ENCODE measurements around the gene LMAN2.
"Not testable (repeated sequence)": the region's sequence is repeated elsewhere in the genome, so short reads cannot be mapped to it uniquely, and the experiment has no call there.

LMAN2 gene

DNA sequence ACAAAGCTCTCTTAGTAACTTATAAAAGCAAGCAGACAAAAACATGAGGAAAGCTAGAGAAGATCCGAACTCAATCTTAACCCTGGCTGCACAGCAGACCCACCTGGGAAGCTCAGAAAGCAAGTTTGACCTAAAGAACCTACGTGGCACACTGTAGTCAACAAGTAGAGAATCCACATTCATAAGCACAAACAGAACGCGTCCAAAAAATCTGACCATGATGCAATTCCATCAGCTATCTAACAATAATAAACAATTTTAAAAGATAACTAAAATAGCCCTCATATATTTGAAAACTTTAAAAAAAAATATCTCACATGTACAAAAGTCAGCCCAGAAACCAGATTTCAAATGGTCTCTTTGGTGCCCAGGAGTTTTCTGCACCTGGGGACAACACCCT lies 4.6 kb downstream of the LMAN2 start:
- no peak for DNase-seq (ENCODE audit: low spot score)

DNA sequence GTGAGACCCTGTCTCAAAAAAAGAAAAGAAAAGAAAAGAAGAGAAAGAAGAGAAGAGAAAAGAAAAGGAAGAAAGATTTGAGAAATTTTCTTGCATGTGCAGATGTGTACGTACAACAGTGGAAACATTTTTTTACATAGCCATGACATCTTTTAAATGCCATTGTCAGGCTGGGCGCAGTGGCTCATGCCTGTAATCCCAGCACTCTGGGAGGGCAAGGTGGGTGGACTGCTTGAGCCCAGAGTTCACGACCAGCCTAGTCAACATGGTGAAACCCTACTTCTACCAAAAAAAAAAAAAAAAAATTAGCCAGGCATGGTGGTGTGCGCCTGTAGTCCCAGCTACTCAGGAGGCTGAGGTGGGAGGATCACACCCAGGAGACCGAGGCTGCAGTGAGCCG lies 6.6 kb downstream of the LMAN2 start:
- no peak for DNase-seq (ENCODE audit: low spot score)

DNA sequence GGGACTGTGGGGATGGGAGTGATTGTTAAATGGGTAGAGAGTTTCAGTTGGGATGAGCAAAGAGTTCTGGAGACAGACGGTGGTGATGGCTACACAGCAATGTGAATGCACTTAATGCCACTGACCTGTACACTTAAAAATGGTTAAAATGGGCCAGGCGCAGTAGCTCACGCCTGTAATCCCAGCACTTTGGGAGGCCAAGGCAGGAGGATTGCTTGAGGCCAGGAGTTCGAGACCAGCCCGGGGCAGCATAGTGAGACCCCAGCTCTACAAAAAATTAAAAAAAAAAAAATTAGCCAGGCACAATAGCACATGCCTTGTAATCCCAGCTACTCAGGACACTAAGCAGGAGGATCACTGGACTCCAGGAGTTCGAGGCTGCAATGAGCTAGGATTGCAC lies 7.7 kb downstream of the LMAN2 start:
- no peak for DNase-seq (ENCODE audit: low spot score)

DNA sequence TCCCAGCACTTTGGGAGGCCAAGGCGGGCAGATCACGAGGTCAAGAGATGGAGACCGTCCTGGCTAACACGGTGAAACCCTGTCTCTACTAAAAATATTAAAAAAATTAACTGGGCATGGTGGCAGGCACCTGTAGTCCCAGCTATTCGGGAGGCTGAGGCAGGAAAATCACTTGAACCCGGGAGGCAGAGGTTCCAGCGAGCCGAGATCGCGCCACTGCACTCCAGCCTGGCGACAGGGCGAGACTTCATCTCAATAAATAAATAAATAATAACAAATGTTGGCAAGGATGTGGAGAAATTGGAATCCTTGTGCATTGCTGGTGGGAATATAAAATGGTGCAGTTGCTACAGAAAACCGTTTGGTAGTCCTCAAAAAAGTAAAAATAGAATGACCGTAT lies 8.5 kb downstream of the LMAN2 start:
- DNase-seq (ENCODE audit: low spot score): not testable (repeated sequence)

DNA sequence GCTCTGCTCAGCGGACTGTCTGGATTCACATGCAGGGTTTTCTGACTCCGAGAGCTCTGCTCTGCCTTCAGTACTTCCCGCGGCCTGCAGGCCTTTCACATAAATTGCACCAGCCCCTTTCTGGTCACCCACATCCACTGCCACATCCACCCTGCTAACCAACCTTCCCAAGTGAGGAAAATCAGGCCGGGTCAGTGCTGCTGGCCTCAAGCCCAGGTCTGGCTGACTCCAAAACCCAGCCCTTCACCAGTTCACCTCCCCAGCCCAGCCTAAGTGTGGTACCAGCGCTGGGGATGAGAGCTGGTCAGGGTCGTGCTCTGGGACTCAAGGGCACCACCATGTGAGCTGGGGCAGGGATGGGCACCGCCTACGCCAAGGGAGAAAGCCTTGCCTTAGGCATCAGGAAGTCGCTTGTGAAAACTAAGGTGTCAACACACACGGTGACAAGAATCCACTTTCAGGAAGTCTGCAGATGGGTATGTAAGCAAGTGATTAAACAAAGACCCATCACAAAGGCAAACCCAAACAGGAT lies 12.3 kb downstream of the LMAN2 start:
- DNase-seq (ENCODE audit: low spot score): no peak

DNA sequence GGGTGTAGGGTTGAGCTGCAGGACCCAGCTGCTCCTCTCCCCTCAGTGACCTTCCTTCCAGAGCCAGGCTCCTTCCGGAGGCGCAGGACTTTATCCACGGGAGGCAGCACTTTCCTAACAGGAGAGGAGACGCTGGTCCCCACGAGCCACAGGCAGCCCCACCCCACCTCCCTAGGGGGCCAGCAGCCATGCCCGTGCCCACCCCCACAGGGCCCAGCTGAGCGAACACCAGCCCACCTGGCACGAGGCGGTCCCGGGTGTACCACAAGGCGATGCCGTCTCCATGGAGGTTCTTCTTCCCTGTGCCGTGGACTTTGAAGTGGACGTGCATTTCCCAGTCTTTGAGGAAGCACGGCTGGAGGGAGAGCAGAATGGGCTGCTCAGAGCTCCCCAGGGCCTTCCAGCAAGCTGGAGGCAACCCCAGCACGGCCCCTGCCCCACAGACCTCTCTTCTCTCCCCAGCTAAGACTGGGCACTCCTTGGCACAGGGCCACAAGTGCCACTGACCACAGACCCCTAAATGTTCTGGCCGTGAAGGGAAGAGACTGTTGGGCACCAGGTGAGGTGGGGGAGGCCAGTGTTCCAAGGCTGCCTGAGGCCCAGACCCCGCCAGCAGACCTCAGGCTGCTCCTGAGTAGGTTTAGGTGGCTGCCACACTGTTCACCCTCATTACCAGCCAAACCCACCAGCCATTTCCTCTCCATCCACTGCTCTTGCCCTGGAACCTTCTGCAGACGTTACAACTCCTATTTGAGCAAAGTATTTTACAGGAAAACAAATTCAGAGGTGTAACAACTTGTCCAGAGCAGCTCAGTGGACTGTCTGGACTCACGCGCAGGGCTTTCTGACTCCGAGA lies 13.0 kb downstream of the LMAN2 start:
- no peak for DNase-seq (ENCODE audit: low spot score)

DNA sequence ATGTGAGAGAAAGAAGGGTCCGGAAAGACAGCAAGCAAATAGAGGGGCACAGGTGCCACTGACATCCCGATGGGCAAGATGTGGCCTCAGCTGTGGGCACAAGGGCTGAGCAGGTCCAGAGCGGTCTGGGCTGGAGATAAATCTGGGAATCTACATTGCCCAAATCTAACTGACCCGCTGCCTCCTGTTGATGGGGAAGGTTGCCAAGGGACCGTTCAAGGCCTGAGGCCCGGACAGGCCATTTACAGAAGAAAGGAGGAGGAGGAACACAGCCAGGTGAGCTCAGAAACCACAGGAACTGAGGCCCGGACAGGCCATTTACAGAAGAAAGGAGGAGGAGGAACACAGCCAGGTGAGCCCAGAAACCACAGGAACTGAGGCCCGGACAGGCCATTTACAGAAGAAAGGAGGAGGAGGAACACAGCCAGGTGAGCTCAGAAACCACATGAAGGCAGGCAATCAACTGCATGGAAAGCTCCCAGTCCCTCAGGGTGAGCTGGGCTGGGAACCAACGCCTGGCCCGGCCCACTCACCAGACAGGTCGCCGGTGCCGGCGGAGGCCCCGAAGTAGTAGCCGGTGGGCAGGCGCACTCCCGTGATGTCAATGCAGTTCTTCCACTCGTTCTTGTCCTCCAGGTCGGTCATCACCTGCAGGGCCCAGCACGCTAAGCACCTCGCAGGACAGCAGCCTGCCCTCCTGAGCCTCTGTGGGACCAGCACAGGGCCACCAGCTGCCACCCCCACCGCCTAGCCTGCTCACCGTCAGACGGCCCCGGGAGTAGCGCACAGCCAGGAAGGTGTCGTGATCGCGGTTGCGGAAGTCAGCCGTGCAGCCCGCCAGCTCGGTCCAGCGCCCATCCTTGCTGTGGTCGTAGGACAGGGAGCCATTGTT lies 14.6 kb downstream of the LMAN2 start:
- DNase-seq (ENCODE audit: low spot score): no peak

DNA sequence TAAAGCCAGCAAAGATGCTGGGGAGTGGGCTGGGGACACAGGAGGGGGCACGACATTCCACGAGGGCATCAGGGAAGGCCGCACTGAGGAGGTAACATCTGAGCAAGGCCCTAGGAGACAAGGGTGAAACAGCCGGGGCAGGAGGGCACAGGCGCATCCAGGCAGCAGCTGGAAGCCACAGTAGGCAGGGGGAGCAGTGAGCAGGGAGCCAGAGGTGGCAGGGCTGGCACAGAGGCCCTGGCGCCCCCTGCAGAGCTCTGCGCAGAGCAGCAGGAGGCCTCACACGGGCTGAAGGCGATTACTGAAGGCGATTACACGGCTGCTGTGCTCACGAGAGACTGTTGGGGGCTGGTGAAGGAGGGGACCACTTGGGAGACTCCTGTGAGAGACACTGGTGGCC lies 15.4 kb downstream of the LMAN2 start:
- DNase-seq (ENCODE audit: low spot score): peak; percentile 54

DNA sequence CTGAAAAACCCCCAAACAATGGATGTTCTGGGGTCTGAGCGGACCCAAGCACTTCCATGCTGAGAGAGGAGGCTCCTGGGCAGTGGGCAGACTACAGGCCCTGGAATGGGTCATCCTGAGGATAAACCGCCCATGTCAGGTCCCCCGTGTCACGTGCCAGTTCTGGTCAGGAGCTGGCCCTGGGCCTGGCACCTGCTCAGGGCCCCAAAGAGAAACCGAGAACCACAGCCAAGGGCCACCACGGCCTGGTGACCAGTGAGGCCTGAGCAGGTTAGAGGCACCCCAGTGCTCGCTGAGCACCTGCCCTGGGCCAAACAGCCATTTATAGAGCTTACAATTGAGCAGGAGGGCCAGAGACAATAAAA lies 15.8 kb downstream of the LMAN2 start:
- no peak for DNase-seq (ENCODE audit: low spot score)

DNA sequence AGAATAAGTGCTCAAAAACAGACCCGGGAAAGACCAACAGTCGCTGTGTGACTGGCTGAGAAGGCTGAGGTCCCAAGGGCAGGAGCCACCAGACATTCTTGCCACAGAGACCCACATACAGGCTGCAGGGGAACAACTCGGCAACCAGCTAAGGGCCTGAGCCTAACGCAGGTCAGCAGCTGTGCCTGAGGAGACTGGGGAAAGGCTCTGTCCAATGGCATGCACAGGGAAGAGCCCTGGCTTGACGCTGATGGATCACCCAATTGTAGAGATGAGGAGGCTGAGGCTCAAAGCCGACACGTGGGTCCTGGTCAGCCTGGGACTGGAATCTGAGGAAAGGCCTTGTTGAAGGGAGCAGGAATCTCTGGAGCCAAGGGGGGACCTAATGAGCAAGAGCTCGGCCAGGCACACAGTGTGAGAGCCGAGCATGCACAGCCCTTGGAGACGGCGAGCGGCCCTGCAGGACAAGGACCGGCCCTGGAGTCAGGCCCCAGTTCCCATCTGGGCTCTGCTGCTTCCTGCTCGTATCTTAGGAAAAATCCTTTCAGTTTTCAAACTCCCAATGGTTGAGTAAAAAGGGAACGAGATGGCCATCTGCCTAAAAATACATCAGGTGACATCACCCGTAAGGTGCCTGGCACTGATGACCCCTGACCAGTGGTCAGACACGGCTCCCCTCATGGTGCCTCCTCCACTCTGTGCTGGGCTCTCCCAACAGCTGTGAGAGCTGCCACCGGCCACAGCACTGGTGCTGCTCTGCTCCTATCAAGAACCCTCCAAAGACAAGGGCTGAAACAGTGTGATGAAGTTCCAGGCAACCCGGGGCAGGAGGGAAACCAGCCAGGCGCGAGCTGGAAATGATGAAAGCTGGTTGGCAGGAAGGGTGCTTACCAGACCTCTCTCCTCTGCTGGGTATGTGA lies 16.4 kb downstream of the LMAN2 start:
- no peak for DNase-seq (ENCODE audit: low spot score)

DNA sequence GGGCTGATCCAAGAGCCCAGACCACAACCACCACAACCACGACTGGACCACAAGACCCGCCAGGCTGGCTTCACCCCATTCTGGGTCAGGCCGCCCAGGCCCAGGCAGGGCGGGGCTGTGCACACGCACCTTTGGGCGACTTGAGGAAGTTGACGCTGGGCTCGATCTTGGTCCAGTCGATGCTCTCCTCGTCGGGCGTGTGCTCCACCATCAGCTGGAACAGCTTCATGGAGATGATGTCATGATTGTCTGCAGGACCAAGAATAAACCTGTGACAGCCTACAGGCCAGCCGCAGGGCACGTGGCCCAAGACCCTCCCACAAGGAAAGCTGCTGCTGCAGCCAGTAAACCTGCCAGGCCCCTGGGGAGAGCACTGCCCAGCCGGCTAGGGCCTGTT lies 17.3 kb downstream of the LMAN2 start:
- DNase-seq (ENCODE audit: low spot score): no peak

DNA sequence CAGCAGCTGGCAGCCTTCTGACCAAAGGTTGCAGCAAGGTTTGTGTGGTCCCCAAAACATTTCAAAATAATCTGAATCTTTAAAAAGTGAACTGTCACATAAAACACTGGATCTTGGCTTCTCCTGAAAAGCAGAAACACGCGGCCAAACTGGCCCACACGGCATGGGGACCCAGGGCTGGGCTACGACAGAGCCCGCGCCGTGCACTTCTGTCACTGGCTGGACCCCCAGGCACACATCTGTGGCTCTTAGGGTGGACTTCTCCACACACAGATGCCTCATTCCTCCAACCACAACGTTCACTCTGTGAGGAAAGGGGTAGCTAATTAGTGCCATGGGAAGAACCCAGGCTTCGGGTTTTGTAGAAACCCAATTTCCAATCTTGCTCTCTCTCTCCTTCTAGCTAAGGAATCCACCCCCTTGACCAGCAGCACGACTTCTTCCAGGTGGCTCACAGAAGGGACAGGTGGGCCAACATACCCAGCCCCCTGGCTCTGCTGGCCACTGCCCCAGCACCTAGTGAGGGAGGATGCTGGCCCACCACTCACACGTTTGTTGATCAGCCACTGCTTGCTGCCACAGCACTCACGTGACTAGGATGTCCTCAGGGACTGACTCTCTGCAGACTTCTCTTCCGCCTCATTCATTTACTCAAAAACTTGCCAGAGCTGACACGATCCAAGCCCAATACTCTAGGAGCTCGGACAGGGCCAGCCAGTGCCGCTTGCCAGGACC lies 17.9 kb downstream of the LMAN2 start:
- no peak for DNase-seq (ENCODE audit: low spot score)

DNA sequence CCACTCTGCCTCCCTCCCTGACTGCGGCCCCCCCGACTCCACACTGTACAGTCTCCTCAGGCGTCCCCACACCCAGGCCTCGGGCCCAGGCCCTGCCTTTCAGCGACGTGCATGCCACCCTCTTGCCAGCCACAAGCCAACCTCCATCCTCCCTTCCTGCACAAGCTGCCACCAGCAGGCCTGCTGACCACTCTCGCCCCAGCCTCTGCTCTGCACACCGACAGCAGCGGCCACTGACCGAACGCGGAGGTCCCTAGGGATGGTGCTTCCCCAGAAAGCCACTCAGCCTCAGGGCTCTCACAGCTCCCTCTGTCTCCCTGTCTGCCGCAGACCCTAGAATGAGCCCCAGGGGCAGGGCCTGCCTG lies 18.6 kb downstream of the LMAN2 start:
- no peak for DNase-seq (ENCODE audit: low spot score)

DNA sequence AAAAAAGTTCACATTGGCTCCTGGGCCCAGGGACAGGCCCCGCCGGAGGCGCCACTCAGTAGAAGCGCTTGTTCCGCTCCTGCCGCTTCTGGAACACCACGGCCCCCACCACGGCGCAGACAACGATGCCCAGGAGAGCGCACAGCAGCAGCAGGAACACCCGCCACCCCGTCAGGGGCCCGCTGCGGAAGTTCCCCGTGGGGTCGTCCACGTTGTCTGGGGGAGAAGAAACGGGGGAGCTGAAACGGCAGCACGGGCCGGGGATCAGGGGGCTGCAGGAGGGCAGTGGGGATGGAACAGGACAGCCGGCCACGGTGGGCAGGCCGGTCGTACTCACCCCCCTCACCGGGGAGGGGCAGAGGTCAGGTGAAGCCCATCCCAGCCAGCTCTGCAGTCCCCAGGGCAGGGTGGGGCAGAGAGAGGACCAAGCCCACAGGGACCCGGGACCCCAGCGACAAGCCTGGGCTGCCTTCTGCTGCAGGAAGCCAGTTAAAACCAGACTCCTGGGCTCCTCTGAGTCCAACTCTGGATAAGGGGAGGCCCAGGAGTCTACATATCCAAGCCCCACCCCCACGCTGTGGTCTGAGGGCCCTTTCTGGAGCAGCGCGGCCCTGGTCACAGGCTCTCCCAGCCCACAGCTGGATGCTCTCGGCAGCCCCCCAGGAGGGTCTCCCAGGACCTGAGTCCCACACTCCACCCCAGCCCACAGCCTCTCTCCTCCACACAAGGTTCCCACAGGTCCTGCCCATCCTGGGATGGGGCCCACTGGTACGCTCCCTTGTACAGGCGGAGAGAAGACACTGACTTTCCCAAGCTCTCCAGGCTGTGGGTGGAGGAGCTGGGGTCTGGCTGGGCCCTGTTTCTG lies 19.2 kb downstream of the LMAN2 start:
- no peak for DNase-seq (ENCODE audit: low spot score)

DNA sequence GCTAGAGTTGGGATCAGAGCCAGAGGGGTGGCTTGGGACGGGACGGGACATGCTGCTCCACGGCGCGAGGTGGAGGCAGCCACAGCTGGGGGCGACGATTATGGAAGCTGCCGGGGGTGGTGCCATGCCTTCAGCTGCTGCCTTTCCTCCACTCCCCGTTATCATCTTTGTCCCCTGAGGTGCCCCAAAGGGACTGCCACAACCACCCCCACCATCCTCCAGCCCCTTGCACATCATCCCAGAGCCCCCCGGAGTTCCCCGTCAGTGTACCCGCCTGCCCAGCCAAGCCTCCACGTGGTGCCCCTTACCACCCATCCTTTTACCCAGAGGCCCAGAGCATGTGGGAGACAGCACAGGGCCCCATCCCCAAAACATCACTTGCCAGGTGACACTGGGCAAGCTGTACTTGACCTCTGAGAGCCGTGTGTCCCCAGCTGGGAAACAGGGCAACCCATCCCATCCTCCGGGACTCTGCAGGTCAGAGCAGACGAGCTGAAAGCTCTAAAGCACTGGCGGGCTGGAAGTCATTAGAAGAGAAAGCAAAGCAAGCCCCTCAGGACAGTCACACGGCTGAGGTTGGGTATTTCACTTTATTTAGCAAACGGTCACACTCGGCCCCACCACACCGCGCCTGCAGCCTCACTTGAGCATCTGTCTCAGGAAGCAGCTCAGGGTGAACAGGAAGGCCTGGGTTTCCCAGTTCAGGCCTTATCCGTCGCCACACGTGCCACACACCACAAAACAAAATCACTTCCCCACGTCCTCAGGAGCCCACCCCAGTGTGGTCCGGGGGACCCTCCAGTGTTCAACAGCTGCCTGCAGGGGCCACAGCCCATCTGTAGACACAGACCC lies 20.3 kb downstream of the LMAN2 start:
- no peak for DNase-seq (ENCODE audit: low spot score)

DNA sequence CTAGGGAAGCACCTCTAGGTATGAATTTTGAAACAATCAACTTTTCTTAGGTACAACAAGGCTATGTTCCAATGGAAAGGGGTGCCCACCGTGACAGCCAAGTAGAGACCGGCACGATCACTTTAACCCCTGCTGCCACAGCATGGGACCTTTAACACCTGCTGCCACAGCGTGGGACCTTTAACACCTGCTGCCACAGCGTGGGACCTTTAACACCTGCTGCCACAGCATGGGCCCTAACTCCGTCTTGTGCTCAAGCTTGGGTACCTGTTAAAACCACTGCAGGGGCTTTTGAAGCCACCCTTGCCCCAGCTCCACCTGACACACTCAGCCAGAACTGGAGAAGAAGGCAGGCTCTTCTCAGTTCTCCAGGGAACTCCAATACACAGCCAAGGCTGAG lies 21.6 kb downstream of the LMAN2 start:
- DNase-seq (ENCODE audit: low spot score): no peak

DNA sequence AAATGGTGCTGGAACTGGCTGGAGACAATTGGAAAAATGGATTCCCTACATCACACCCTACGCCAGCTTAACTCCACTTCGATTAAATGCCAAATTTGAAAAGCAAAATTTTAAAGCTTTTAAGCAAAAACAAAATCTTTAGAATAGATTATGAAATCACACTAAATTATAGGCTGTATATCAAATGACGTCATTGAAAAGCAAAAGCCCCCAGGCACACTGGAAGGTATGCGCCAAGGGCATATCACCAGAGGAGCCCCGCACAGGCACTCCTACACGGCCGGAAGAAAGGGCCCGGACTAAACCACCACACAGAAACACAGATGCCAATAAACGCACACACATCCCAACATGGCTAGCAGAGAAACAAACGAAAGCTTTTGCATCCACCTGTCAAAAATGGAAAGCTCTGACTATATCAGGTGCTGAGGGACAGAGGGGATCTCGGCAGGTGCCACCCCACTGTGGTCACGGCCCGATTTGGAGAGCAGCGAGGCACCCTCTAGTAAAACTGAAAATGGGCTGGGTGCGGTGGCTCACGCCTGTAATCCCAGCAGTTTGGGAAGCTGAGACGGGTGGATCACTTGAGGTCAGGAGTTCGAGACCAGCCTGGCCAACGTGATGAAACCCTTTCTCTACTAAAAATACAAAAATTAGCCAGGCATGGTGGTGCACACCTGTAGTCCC lies 22.8 kb downstream of the LMAN2 start:
- DNase-seq (ENCODE audit: low spot score): no peak

All from SW480 (cell line).